ENCODE measurements around the gene AP1S1.

The AP1S1 gene

GRCh38 chr7:101168412-101169049, 14.3 kb downstream of the AP1S1 start:
- no peak overlapping the region for H2AFZ ChIP-seq (ENCODE audit: low read depth, low read length)
- H3K4me2 ChIP-seq (ENCODE audit: insufficient read depth, low read length) = no peak overlapping the region
- H3K27me3 ChIP-seq (ENCODE audit: insufficient read depth, low read length, poor library complexity) = peaks cover 17% of the 10 kb centered on the region
- no peaks in the 10 kb centered on the region for H3K9me3 ChIP-seq (ENCODE audit: insufficient read depth, low read length, severe bottlenecking)
- DNase-seq (no peak), ATAC-seq (ENCODE audit: insufficient read depth, low read depth) (no peak)
- H3K4me1 ChIP-seq (ENCODE audit: insufficient read depth, low read length) = peaks cover 79% of the 10 kb centered on the region
- H3K79me2 ChIP-seq (ENCODE audit: insufficient read depth, low read length) = peaks cover 3% of the 10 kb centered on the region
- no peak overlapping the region for H3K4me3 ChIP-seq (ENCODE audit: low read depth in 1 of 2, low read length in 2 of 2)
- H3K27ac ChIP-seq (ENCODE audit: low read length) = no peak overlapping the region
- H4K20me1 ChIP-seq (ENCODE audit: insufficient read depth, low read length) = peaks cover 67% of the 10 kb centered on the region
- no peak overlapping the region for H3K9ac ChIP-seq (ENCODE audit: low read depth, low read length)
- TF ChIP-seq EZH2 (IDR thresholded peaks at IDR 0.05; ENCODE audit: borderline replicate concordance, low read depth, low read length, severe bottlenecking) = no peak
- no peak for TF ChIP-seq CTCF (IDR thresholded peaks at IDR 0.05; ENCODE audit: borderline replicate concordance, extremely low read depth, low read length, poor library complexity, severe bottlenecking)
- no peaks in the 10 kb centered on the region for H3K36me3 ChIP-seq (ENCODE audit: insufficient read depth, low read length)

- Histone ChIP-seq H3K9ac (ENCODE audit: low read depth, low read length) (no peak overlapping the region), H3K27ac (ENCODE audit: low read length) (no peak overlapping the region), H4K20me1 (ENCODE audit: insufficient read depth, low read length) (peaks cover 64% of the 10 kb centered on the region), H3K4me3 (ENCODE audit: low read depth in 1 of 2, low read length in 2 of 2) (peak overlapping the region in 1 of 2 experiments; percentile 28; a peak in 1 of 4 replicates), H3K36me3 (ENCODE audit: insufficient read depth, low read length) (no peaks in the 10 kb centered on the region), H3K4me2 (ENCODE audit: insufficient read depth, low read length) (peak overlapping the region; percentile 54), H3K27me3 (ENCODE audit: insufficient read depth, low read length, poor library complexity) (peaks cover 17% of the 10 kb centered on the region), H2AFZ (ENCODE audit: low read depth, low read length) (no peak overlapping the region; the same call in 1 of the 2 replicates), H3K79me2 (ENCODE audit: insufficient read depth, low read length) (no peaks in the 10 kb centered on the region; the same call in 1 of the 2 replicates), H3K4me1 (ENCODE audit: insufficient read depth, low read length) (peaks cover 72% of the 10 kb centered on the region), H3K9me3 (ENCODE audit: insufficient read depth, low read length, severe bottlenecking) (no peaks in the 10 kb centered on the region)
- TF ChIP-seq EZH2 (IDR thresholded peaks at IDR 0.05; ENCODE audit: borderline replicate concordance, low read depth, low read length, severe bottlenecking) (no peak), CTCF (IDR thresholded peaks at IDR 0.05; ENCODE audit: borderline replicate concordance, extremely low read depth, low read length, poor library complexity, severe bottlenecking) (no peak)
- ATAC-seq (ENCODE audit: insufficient read depth, low read depth) (peak; percentile 1; the same call in 1 of the 3 replicates), DNase-seq (no peak)
Observed at GRCh38 chr7:101169110-101169837, 15.0 kb downstream of the AP1S1 start.

GRCh38 chr7:101169838-101170551, 15.7 kb downstream of the AP1S1 start:
- DNase-seq (peak; percentile 83), ATAC-seq (ENCODE audit: insufficient read depth, low read depth) (peak; percentile 60)
- Histone ChIP-seq H3K36me3 (ENCODE audit: insufficient read depth, low read length) (no peaks in the 10 kb centered on the region), H3K79me2 (ENCODE audit: insufficient read depth, low read length) (no peaks in the 10 kb centered on the region), H3K27me3 (ENCODE audit: insufficient read depth, low read length, poor library complexity) (peaks cover 17% of the 10 kb centered on the region), H3K4me1 (ENCODE audit: insufficient read depth, low read length) (peaks cover 65% of the 10 kb centered on the region), H2AFZ (ENCODE audit: low read depth, low read length) (no peak overlapping the region; the same call in 1 of the 2 replicates), H4K20me1 (ENCODE audit: insufficient read depth, low read length) (peaks cover 57% of the 10 kb centered on the region), H3K9me3 (ENCODE audit: insufficient read depth, low read length, severe bottlenecking) (no peaks in the 10 kb centered on the region), H3K4me3 (ENCODE audit: low read depth in 1 of 2, low read length in 2 of 2) (peak overlapping the region in 1 of 2 experiments; percentile 28; a peak in 1 of 4 replicates), H3K27ac (ENCODE audit: low read length) (no peak overlapping the region), H3K9ac (ENCODE audit: low read depth, low read length) (no peak overlapping the region), H3K4me2 (ENCODE audit: insufficient read depth, low read length) (peak overlapping the region; percentile 54)
- TF ChIP-seq CTCF (IDR thresholded peaks at IDR 0.05; ENCODE audit: borderline replicate concordance, extremely low read depth, low read length, poor library complexity, severe bottlenecking) (peak; percentile 98), EZH2 (IDR thresholded peaks at IDR 0.05; ENCODE audit: borderline replicate concordance, low read depth, low read length, severe bottlenecking) (no peak)
